ENCODE data around the gene REG4. TPM values are rescaled to one million over a fixed set of nuclear protein-coding genes. Genes with fewer than 3 reads are reported as not detected.

Gene REG4
- total and polyA plus RNA-seq, 2 of the 13 experiments (the other 11 are each of a cell fraction or from before 2014, with no cell fraction given): not detected

- Histone ChIP-seq H3K4me1 (ENCODE audit: insufficient read depth, low read length) (peaks cover 88% of the 10 kb centered on the region), H3K27me3 (ENCODE audit: control insufficient read depth in 1 of 2, insufficient read depth in 2 of 2, low read length in 2 of 2) (no peaks in the 10 kb centered on the region), H3K9me3 (ENCODE audit: low read length) (no peaks in the 10 kb centered on the region), H3K4me2 (ENCODE audit: low read depth, low read length) (no peak overlapping the region), H3K9ac (ENCODE audit: insufficient read depth, low read depth, low read length) (no peak overlapping the region), H3K36me3 (replicated peaks in 1 of 2; ENCODE audit: control insufficient read depth in 1 of 2, insufficient read depth in 2 of 2, low read length in 2 of 2) (no peaks in the 10 kb centered on the region), H2AFZ (ENCODE audit: low read length) (no peak overlapping the region), H3K4me3 (replicated peaks in 1 of 3; ENCODE audit: insufficient read depth in 1 of 3, low read depth in 2 of 3, low read length in 3 of 3) (no peak overlapping the region), H3K79me2 (ENCODE audit: insufficient read depth, low read length) (no peaks in the 10 kb centered on the region), H4K20me1 (ENCODE audit: insufficient read depth, low read length) (no peaks in the 10 kb centered on the region), H3K27ac (ENCODE audit: extremely low read length, insufficient read depth, low read length) (no peak overlapping the region)
- in situ Hi-C loops (cut with HindIII; ENCODE audit: extremely low pct_ligation_motif_present, low pct_unique_long_range_greater_than_20kb) (no loop called here), intact Hi-C loops (cut with micrococcal nuclease; ENCODE audit: unreplicated experiment) (no loop called here)
- WGBS (ENCODE audit: low lambda C conversion rate): 71% methylated on average over 6 of the region's 6 CpGs
- no peak for FAIRE-seq
- ChIA-PET POLR2A (interaction anchor here (5.8 kb wide), 1 partner anchor 11 kb away, joined by 71 read pairs; the partner anchor contains the start of gene HMGCS2), CTCF (ENCODE audit: low intra/inter-chr PET ratio, low total read pairs) (no interaction called here)
- no TSS peak for BruUV-seq (replicated peaks)
- ATAC-seq: no peak
- DNase-seq (ENCODE audit: low spot score): no peak
- no peak for TF ChIP-seq POLR2AphosphoS5 (IDR thresholded peaks at IDR 0.05; ENCODE audit: low read depth, low read length)
- TF ChIP-seq MTF2 (CRISPR knock-in tag; IDR thresholded peaks at IDR 0.05; ENCODE audit: borderline replicate concordance): no peak
- no peak for TF ChIP-seq ZNF124 (CRISPR knock-in tag; IDR thresholded peaks at IDR 0.05)
- no peak for TF ChIP-seq CEBPG (CRISPR knock-in tag; IDR thresholded peaks at IDR 0.05)
- no peak for TF ChIP-seq TFDP2 (CRISPR knock-in tag; IDR thresholded peaks at IDR 0.05)
- no peak for TF ChIP-seq MAFG (CRISPR knock-in tag; IDR thresholded peaks at IDR 0.05)
- no peak for TF ChIP-seq ZNF605 (CRISPR knock-in tag; IDR thresholded peaks at IDR 0.05)
- TF ChIP-seq, protein P1, sequence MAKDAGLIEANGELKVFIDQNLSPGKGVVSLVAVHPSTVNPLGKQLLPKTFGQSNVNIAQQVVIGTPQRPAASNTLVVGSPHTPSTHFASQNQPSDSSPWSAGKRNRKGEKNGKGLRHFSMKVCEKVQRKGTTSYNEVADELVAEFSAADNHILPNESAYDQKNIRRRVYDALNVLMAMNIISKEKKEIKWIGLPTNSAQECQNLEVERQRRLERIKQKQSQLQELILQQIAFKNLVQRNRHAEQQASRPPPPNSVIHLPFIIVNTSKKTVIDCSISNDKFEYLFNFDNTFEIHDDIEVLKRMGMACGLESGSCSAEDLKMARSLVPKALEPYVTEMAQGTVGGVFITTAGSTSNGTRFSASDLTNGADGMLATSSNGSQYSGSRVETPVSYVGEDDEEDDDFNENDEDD (CRISPR knock-in tag; IDR thresholded peaks at IDR 0.05; ENCODE audit: borderline replicate concordance): no peak
- no peak for TF ChIP-seq EZH2 (conservative IDR thresholded peaks at IDR 0.05; ENCODE audit: low read depth, low read length)
Measured at GRCh38 chr1:119778359-119778758, 32.9 kb downstream of the REG4 start.

Data from HepG2 (cell line).